Measurements from ENCODE around the gene MMP15.

- TF ChIP-seq POLR2A (IDR thresholded peaks at IDR 0.05; ENCODE audit: extremely low read depth, insufficient read length) (no peak), CTCF (IDR thresholded peaks at IDR 0.05; ENCODE audit: low read depth, low read length) (no peak)
These were observed 668 bp downstream of the MMP15 start for GRCh38 chr16:58026139-58026704.

Measured in NB4 (cell line).